GM19240 (cell line): Measurements from ENCODE around the gene MAGI1.

Experiments
- DNase-seq: peaks from one replicate; pipeline ENCODE4 v3.0.0; 2011; ENCODE audit warnings: low spot score; ENCODE audit not compliant: insufficient read length

MAGI1 gene

GRCh38 chr3:65338571-65338970 is 700.1 kb downstream of the MAGI1 start:
- DNase-seq = no peak

- no peak for DNase-seq
Observed at GRCh38 chr3:65335587-65335986, 703.1 kb downstream of the MAGI1 start.

GRCh38 chr3:65334045-65334665 is 704.6 kb downstream of the MAGI1 start:
- no peak for DNase-seq

GRCh38 chr3:65331730-65332129 is 707.0 kb downstream of the MAGI1 start:
- DNase-seq = no peak

GRCh38 chr3:65330072-65330471 is 708.6 kb downstream of the MAGI1 start:
- no peak for DNase-seq

GRCh38 chr3:65328148-65328547 is 710.6 kb downstream of the MAGI1 start:
- DNase-seq = no peak

- no peak for DNase-seq
Observed at GRCh38 chr3:65326574-65326973, 712.1 kb downstream of the MAGI1 start.

GRCh38 chr3:65322910-65323309 is 715.8 kb downstream of the MAGI1 start:
- no peak for DNase-seq

- no peak for DNase-seq
Observed at GRCh38 chr3:65318231-65318630, 720.5 kb downstream of the MAGI1 start.

- no peak for DNase-seq
Observed at GRCh38 chr3:65314916-65315315, 723.8 kb downstream of the MAGI1 start.

- no peak for DNase-seq
Observed at GRCh38 chr3:65314269-65314668, 724.4 kb downstream of the MAGI1 start.

- DNase-seq = no peak
Observed at GRCh38 chr3:65313666-65314065, 725.1 kb downstream of the MAGI1 start.

GRCh38 chr3:65305836-65306235 is 732.9 kb downstream of the MAGI1 start:
- no peak for DNase-seq
